ENCODE results near the gene SLC6A18.
"Not testable (repeated sequence)": the region's sequence is repeated elsewhere in the genome, so short reads cannot be mapped to it uniquely, and the experiment has no call there.

Gene SLC6A18

GRCh38 chr5:1254196-1254595 lies 29.0 kb downstream of the SLC6A18 start:
- DNase-seq (ENCODE audit: low read depth in 2 of 2) = no peak

GRCh38 chr5:1255081-1255561 lies 29.9 kb downstream of the SLC6A18 start:
- DNase-seq (ENCODE audit: low read depth in 2 of 2) = peak; percentile 8 to 9

GRCh38 chr5:1256776-1257175 lies 31.6 kb downstream of the SLC6A18 start:
- no peak for DNase-seq (ENCODE audit: low read depth in 2 of 2)

- DNase-seq (ENCODE audit: low read depth in 2 of 2) = no peak
These were observed 32.2 kb downstream of the SLC6A18 start for GRCh38 chr5:1257363-1257762.

GRCh38 chr5:1257841-1258240 lies 32.7 kb downstream of the SLC6A18 start:
- no peak for DNase-seq (ENCODE audit: low read depth in 2 of 2)

GRCh38 chr5:1259806-1260480 lies 34.8 kb downstream of the SLC6A18 start:
- no peak for DNase-seq (ENCODE audit: low read depth in 2 of 2)

GRCh38 chr5:1261643-1262042 lies 36.5 kb downstream of the SLC6A18 start:
- DNase-seq (ENCODE audit: low read depth in 2 of 2) = no peak

- no peak for DNase-seq (ENCODE audit: low read depth in 2 of 2)
These were observed 37.2 kb downstream of the SLC6A18 start for GRCh38 chr5:1262381-1262780.

GRCh38 chr5:1264211-1264610 lies 39.0 kb downstream of the SLC6A18 start:
- no peak for DNase-seq (ENCODE audit: low read depth in 2 of 2)

GRCh38 chr5:1265026-1265425 lies 39.8 kb downstream of the SLC6A18 start:
- DNase-seq (ENCODE audit: low read depth in 2 of 2) = no peak

- DNase-seq (ENCODE audit: low read depth in 2 of 2) = no peak
These were observed 40.6 kb downstream of the SLC6A18 start for GRCh38 chr5:1265461-1266455.

GRCh38 chr5:1266791-1267190 lies 41.6 kb downstream of the SLC6A18 start:
- no peak for DNase-seq (ENCODE audit: low read depth in 2 of 2)

- not testable (repeated sequence) for DNase-seq (ENCODE audit: low read depth in 2 of 2)
These were observed 42.3 kb downstream of the SLC6A18 start for GRCh38 chr5:1267464-1267863.

GRCh38 chr5:1268056-1268455 lies 42.9 kb downstream of the SLC6A18 start:
- DNase-seq (ENCODE audit: low read depth in 2 of 2) = no peak

GRCh38 chr5:1268666-1269065 lies 43.5 kb downstream of the SLC6A18 start:
- peak in 1 of 2 donors; percentile 19 for DNase-seq (ENCODE audit: low read depth in 2 of 2)

GRCh38 chr5:1270426-1270825 lies 45.2 kb downstream of the SLC6A18 start:
- no peak for DNase-seq (ENCODE audit: low read depth in 2 of 2)

- DNase-seq (ENCODE audit: low read depth in 2 of 2) = no peak
These were observed 46.0 kb downstream of the SLC6A18 start for GRCh38 chr5:1270933-1271914.

GRCh38 chr5:1272201-1272600 lies 47.0 kb downstream of the SLC6A18 start:
- DNase-seq (ENCODE audit: low read depth in 2 of 2) = no peak

- no peak for DNase-seq (ENCODE audit: low read depth in 2 of 2)
These were observed 48.6 kb downstream of the SLC6A18 start for GRCh38 chr5:1273745-1274144.

- no peak for DNase-seq (ENCODE audit: low read depth in 2 of 2)
These were observed 49.3 kb downstream of the SLC6A18 start for GRCh38 chr5:1274471-1274870.

Measured in stimulated activated CD8-positive, alpha-beta memory T cell treated with anti-CD3 and anti-CD28 coated beads, Interleukin-7, amount 100 ng/mL, for 1 hour (primary cell).